ENCODE results near the gene DNAH10. TPM values are rescaled to one million over a fixed set of nuclear protein-coding genes. Genes with fewer than 3 reads are reported as not detected.

The DNAH10 gene
- total and polyA plus RNA-seq, 2 of the 4 experiments (the other 2 are of a cell fraction): 0.18 to 0.22 TPM

DNA sequence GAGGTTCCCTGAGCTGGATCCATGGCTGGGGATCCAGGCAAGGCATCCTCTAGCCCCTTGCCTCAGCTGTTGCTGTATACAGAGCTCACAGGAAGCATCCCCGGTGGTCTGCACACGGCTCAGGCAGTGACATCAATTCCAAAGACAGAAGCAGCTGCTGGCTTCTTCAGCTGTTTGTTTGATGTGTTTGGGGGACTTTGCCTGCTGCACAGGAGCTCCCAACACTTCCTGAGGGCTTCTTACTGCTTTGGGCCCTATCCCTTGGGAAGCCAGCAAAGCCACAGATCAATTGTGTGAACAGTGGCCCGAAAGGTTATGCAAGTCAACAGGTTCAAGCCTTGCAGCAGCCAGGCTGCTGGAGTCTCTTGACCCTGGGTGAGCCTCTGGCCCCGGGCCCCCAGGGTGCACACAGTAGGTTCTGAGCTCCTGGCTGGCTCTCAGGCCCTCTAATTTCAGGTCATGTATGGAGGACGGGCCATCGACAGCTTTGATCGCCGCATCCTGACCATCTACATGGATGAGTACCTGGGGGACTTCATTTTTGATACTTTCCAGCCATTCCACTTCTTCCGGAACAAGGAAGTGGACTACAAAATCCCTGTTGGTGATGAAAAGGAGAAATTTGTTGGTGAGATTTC lies 168.0 kb downstream of the DNAH10 start:
- no peak overlapping the region for H2BK20ac ChIP-seq (ENCODE audit: low read depth, low read length)
- H4K5ac ChIP-seq (ENCODE audit: low read depth, low read length): no peak overlapping the region
- no peaks in the 10 kb centered on the region for H4K20me1 ChIP-seq (ENCODE audit: insufficient read depth, low read length)
- no peaks in the 10 kb centered on the region for H3K79me1 ChIP-seq (ENCODE audit: low read depth in 1 of 2, low read length in 2 of 2)
- no TSS peak for BruUV-seq (replicated peaks)
- no peak overlapping the region for H3K18ac ChIP-seq (ENCODE audit: low read depth, low read length)
- H3K9me1 ChIP-seq (ENCODE audit: insufficient read depth, low read length): no peaks in the 10 kb centered on the region
- H3K27ac ChIP-seq (ENCODE audit: insufficient read depth, low read length): no peak overlapping the region
- intact Hi-C loops (cut with micrococcal nuclease): no loop called here
- TF ChIP-seq CHD1 (IDR thresholded peaks at IDR 0.05; ENCODE audit: low read depth, low read length) (no peak), NFE2L2 (IDR thresholded peaks at IDR 0.05; ENCODE audit: low read depth, low read length) (no peak), MAZ (IDR thresholded peaks at IDR 0.05; ENCODE audit: borderline replicate concordance, low read depth, low read length) (no peak), MXI1 (IDR thresholded peaks at IDR 0.05; ENCODE audit: borderline replicate concordance, low read depth, low read length) (no peak), SMC3 (IDR thresholded peaks at IDR 0.05; ENCODE audit: low read depth, low read length) (no peak), RCOR1 (IDR thresholded peaks at IDR 0.05; ENCODE audit: insufficient replicate concordance, low read length) (no peak), FOS (IDR thresholded peaks at IDR 0.05; ENCODE audit: low read depth, low read length) (no peak), POLR2A (IDR thresholded peaks at IDR 0.05; ENCODE audit: low read depth, low read length) (no peak), CEBPB (IDR thresholded peaks at IDR 0.05; ENCODE audit: low read depth, low read length) (no peak), RFX5 (IDR thresholded peaks at IDR 0.05; ENCODE audit: low read depth, low read length) (no peak)
- TF ChIP-seq, protein P1, sequence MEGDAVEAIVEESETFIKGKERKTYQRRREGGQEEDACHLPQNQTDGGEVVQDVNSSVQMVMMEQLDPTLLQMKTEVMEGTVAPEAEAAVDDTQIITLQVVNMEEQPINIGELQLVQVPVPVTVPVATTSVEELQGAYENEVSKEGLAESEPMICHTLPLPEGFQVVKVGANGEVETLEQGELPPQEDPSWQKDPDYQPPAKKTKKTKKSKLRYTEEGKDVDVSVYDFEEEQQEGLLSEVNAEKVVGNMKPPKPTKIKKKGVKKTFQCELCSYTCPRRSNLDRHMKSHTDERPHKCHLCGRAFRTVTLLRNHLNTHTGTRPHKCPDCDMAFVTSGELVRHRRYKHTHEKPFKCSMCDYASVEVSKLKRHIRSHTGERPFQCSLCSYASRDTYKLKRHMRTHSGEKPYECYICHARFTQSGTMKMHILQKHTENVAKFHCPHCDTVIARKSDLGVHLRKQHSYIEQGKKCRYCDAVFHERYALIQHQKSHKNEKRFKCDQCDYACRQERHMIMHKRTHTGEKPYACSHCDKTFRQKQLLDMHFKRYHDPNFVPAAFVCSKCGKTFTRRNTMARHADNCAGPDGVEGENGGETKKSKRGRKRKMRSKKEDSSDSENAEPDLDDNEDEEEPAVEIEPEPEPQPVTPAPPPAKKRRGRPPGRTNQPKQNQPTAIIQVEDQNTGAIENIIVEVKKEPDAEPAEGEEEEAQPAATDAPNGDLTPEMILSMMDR (conservative IDR thresholded peaks at IDR 0.05; ENCODE audit: low read depth, low read length): no peak
- TF ChIP-seq, protein P2, sequence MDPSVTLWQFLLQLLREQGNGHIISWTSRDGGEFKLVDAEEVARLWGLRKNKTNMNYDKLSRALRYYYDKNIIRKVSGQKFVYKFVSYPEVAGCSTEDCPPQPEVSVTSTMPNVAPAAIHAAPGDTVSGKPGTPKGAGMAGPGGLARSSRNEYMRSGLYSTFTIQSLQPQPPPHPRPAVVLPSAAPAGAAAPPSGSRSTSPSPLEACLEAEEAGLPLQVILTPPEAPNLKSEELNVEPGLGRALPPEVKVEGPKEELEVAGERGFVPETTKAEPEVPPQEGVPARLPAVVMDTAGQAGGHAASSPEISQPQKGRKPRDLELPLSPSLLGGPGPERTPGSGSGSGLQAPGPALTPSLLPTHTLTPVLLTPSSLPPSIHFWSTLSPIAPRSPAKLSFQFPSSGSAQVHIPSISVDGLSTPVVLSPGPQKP (IDR thresholded peaks at IDR 0.05; ENCODE audit: borderline replicate concordance, low read depth, low read length): no peak
- dilution Hi-C loops (cut with HindIII; ENCODE audit: low sequenced_read_pairs, unreplicated experiment): no loop called here
- H2AFZ ChIP-seq (replicated peaks; ENCODE audit: low read length, poor library complexity): no peak overlapping the region
- no peak overlapping the region for H2BK5ac ChIP-seq (ENCODE audit: low read depth, low read length, poor library complexity, severe bottlenecking)
- H2AK5ac ChIP-seq (ENCODE audit: low read depth, low read length): no peak overlapping the region
- no peak overlapping the region for H3K56ac ChIP-seq (ENCODE audit: extremely low read depth, insufficient read depth, low read length)
- no peak overlapping the region for H3K4me3 ChIP-seq (ENCODE audit: insufficient read depth, low read depth, low read length)
- H3K4me1 ChIP-seq (ENCODE audit: control insufficient read depth, insufficient read depth, low read length): no peaks in the 10 kb centered on the region
- H3K4me2 ChIP-seq (ENCODE audit: low read depth, low read length): no peak overlapping the region
- no peak overlapping the region for H3K14ac ChIP-seq (replicated peaks; ENCODE audit: low read depth, low read length)
- CTCF ChIA-PET: no interaction called here
- H2AK9ac ChIP-seq (replicated peaks; ENCODE audit: low read depth, low read length, poor library complexity): no peak overlapping the region
- no CpG with 5 or more reads among the region's 9 CpGs for WGBS, 2 experiments (ENCODE audit: extremely low coverage in 2 of 2, insufficient read length in 1 of 2)
- no peaks in the 10 kb centered on the region; the same call in 1 of the 2 replicates for H3K9me3 ChIP-seq (ENCODE audit: control insufficient read depth, insufficient read depth, low read length)
- no peak overlapping the region for H3K4ac ChIP-seq (ENCODE audit: low read depth, low read length)
- no peak overlapping the region for H2BK15ac ChIP-seq (ENCODE audit: low read depth, low read length)
- H4K8ac ChIP-seq (ENCODE audit: low read depth in 2 of 2, low read length in 2 of 2): no peak overlapping the region
- no peak for DNase-seq
- no peak overlapping the region for H4K91ac ChIP-seq (ENCODE audit: insufficient read depth, low read depth, low read length)
- H3K9ac ChIP-seq (ENCODE audit: low read depth, low read length): no peak overlapping the region
- no peak overlapping the region for H3K23ac ChIP-seq (ENCODE audit: low read depth, low read length)
- H2BK120ac ChIP-seq (ENCODE audit: low read depth, low read length): no peak overlapping the region
- H3K36me3 ChIP-seq (ENCODE audit: control insufficient read depth, insufficient read depth, low read length): peaks cover 1% of the 10 kb centered on the region; the same call in 1 of the 2 replicates
- no peak for ATAC-seq (ENCODE audit: low read depth)
- in situ Hi-C loops (cut with MboI; ENCODE audit: low sequenced_read_pairs): no loop called here
- no peaks in the 10 kb centered on the region for H3K27me3 ChIP-seq (ENCODE audit: control insufficient read depth, insufficient read depth, low read length)
- POLR2A ChIA-PET (ENCODE audit: unreplicated experiment): no interaction called here
